Mucosa of rectum (tissue), 2 donors: ENCODE data around the gene EIPR1.

Experiments used
- H3K27ac ChIP-seq, 2 donors: one replicate each; pipeline ENCODE4 v1.7.0; 2013; ENCODE audit warnings: inconsistent platforms in 2 of 2, low read depth in 2 of 2, low read length in 2 of 2
- H3K27me3 ChIP-seq, 2 donors: one replicate each; pipeline ENCODE4 v1.7.0; 2013; ENCODE audit warnings: low read length in 2 of 2; ENCODE audit not compliant: control insufficient read depth in 2 of 2, insufficient read depth in 2 of 2
- H3K36me3 ChIP-seq, 2 donors: one replicate each; pipeline ENCODE4 v1.7.0; 2013; ENCODE audit warnings: low read length in 2 of 2; ENCODE audit not compliant: control insufficient read depth in 2 of 2, insufficient read depth in 2 of 2
- H3K4me1 ChIP-seq, 2 donors: one replicate each; pipeline ENCODE4 v1.7.0; 2013; ENCODE audit warnings: low read length in 2 of 2, mild to moderate bottlenecking in 1 of 2; ENCODE audit not compliant: control insufficient read depth in 2 of 2, insufficient read depth in 2 of 2
- H3K4me3 ChIP-seq, 2 donors: one replicate each; pipeline ENCODE4 v1.7.0; 2013; ENCODE audit warnings: low read length in 2 of 2
- H3K9ac ChIP-seq, 2 donors: one replicate each; pipeline ENCODE4 v1.7.0; 2013; ENCODE audit warnings: low read length in 2 of 2, low read depth in 1 of 2, mild to moderate bottlenecking in 1 of 2
- H3K9me3 ChIP-seq, 2 donors: one replicate each; pipeline ENCODE4 v1.7.0; 2013; ENCODE audit warnings: low read length in 2 of 2; ENCODE audit not compliant: control insufficient read depth in 2 of 2
- donor health status: healthy.
- donor health status: Normal muscosa, but diverticular disease.

EIPR1 gene

GRCh38 chr2:3299130-3299529 is 78.5 kb downstream of the EIPR1 start:
- Histone ChIP-seq H3K4me3 (no peak overlapping the region), H3K9ac (no peak overlapping the region), H3K27me3 (no peaks in the 10 kb centered on the region), H3K36me3 (no peaks in the 10 kb centered on the region), H3K27ac (no peak overlapping the region), H3K9me3 (no peaks in the 10 kb centered on the region), H3K4me1 (peaks cover 3% of the 10 kb centered on the region in 2 donors)

GRCh38 chr2:3298191-3298590 is 79.4 kb downstream of the EIPR1 start:
- Histone ChIP-seq H3K36me3 (no peaks in the 10 kb centered on the region), H3K9me3 (no peaks in the 10 kb centered on the region), H3K4me3 (no peak overlapping the region), H3K27ac (no peak overlapping the region), H3K9ac (no peak overlapping the region), H3K4me1 (peaks cover under 1% of the 10 kb centered on the region in 2 donors), H3K27me3 (no peaks in the 10 kb centered on the region)

GRCh38 chr2:3297523-3297922 is 80.1 kb downstream of the EIPR1 start:
- H3K4me1 ChIP-seq: no peaks in the 10 kb centered on the region
- H3K9me3 ChIP-seq: no peaks in the 10 kb centered on the region
- no peak overlapping the region for H3K4me3 ChIP-seq
- H3K36me3 ChIP-seq: no peaks in the 10 kb centered on the region
- no peak overlapping the region for H3K9ac ChIP-seq
- H3K27me3 ChIP-seq: no peaks in the 10 kb centered on the region
- no peak overlapping the region for H3K27ac ChIP-seq

GRCh38 chr2:3296182-3296972 is 81.2 kb downstream of the EIPR1 start:
- Histone ChIP-seq H3K27ac (no peak overlapping the region), H3K9me3 (no peaks in the 10 kb centered on the region), H3K9ac (no peak overlapping the region), H3K4me3 (no peak overlapping the region), H3K4me1 (no peaks in the 10 kb centered on the region), H3K27me3 (no peaks in the 10 kb centered on the region), H3K36me3 (no peaks in the 10 kb centered on the region)

DNA sequence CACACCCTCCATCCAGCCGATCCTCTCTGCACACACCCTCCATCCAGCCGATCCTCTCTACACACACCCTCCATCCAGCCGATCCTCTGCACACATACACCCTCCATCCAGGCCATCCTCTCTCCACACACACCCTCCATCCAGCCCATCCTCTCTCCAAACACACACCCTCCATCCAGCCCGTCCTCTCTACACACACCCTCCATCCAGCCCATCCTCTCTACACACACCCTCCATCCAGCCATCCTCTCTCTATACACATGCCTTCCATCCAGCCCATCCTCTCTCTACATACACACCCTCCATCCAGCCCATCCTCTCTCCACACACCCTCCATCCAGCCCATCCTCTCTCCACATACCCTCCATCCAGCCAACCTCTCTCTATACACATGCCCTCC is 83.1 kb downstream of the EIPR1 start:
- Histone ChIP-seq H3K9ac (no peak overlapping the region), H3K4me1 (no peaks in the 10 kb centered on the region), H3K27me3 (no peaks in the 10 kb centered on the region), H3K4me3 (no peak overlapping the region), H3K9me3 (no peaks in the 10 kb centered on the region), H3K36me3 (no peaks in the 10 kb centered on the region), H3K27ac (no peak overlapping the region)

DNA sequence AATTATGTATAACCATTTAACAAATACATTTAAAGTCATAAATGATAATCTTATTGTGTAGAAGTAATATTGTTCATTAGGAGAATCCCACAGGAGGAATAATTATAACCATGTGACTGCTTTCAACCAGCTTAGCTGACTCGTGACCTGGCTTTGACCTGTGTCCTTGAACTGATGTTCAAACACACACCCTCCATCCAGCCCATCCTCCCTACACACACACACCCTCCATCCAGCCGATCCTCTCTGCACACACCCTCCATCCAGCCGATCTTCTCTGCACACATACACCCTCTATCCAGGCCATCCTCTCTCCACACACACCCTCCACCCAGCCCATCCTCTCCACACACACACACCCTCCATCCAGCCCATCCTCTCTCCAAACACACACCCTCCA is 83.5 kb downstream of the EIPR1 start:
- Histone ChIP-seq H3K9ac (no peak overlapping the region), H3K4me3 (no peak overlapping the region), H3K4me1 (no peaks in the 10 kb centered on the region), H3K36me3 (no peaks in the 10 kb centered on the region), H3K27ac (no peak overlapping the region), H3K27me3 (no peaks in the 10 kb centered on the region), H3K9me3 (no peaks in the 10 kb centered on the region)

DNA sequence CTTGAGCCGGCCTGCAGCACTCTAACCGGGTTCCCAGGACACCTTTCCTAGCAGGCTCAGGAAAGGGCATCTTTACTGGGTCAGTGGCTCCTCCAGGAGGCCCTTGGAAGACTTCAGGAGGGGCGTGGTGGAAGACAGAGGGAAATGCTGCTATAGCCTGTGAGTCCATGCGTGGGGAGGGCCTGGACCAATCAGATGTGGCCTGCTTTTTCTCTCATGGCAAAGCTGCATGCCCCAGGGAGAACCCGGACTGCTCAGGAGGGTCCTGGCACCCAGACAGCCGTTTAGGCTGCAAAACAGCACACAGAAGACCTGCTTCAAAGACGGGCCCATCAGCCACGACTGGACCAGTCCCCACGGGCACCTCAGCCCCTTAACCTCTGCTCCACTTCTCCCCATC is 84.4 kb downstream of the EIPR1 start:
- H3K4me3 ChIP-seq: no peak overlapping the region
- no peaks in the 10 kb centered on the region for H3K4me1 ChIP-seq
- no peaks in the 10 kb centered on the region for H3K9me3 ChIP-seq
- no peak overlapping the region for H3K27ac ChIP-seq
- H3K36me3 ChIP-seq: no peaks in the 10 kb centered on the region
- no peak overlapping the region for H3K9ac ChIP-seq
- H3K27me3 ChIP-seq: no peaks in the 10 kb centered on the region

DNA sequence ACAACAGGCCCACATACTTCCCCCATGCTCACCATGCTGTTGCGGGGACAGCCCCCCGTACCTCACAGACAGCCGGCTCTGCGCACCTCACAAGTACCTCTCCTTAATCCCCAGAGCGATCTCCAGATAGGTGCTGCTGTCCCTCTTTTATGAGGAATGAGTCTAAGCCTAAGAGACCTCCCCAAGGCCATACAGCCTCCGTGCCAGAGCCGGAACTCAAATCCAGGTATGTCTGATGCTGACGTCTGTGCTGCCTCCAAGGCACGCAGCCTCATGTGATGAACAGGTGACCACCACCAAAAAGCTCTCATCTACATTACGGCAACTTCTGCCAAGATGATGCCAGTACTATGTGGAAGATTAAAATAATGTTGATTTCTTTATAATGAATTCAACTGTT is 85.2 kb downstream of the EIPR1 start:
- Histone ChIP-seq H3K9me3 (no peaks in the 10 kb centered on the region), H3K36me3 (no peaks in the 10 kb centered on the region), H3K4me3 (no peak overlapping the region), H3K27ac (no peak overlapping the region), H3K9ac (no peak overlapping the region), H3K27me3 (no peaks in the 10 kb centered on the region), H3K4me1 (no peaks in the 10 kb centered on the region)

- Histone ChIP-seq H3K9ac (no peak overlapping the region), H3K4me1 (no peaks in the 10 kb centered on the region), H3K27me3 (no peaks in the 10 kb centered on the region), H3K4me3 (no peak overlapping the region), H3K36me3 (no peaks in the 10 kb centered on the region), H3K9me3 (no peaks in the 10 kb centered on the region), H3K27ac (no peak overlapping the region)
Observed at GRCh38 chr2:3291750-3292149, 85.9 kb downstream of the EIPR1 start.

DNA sequence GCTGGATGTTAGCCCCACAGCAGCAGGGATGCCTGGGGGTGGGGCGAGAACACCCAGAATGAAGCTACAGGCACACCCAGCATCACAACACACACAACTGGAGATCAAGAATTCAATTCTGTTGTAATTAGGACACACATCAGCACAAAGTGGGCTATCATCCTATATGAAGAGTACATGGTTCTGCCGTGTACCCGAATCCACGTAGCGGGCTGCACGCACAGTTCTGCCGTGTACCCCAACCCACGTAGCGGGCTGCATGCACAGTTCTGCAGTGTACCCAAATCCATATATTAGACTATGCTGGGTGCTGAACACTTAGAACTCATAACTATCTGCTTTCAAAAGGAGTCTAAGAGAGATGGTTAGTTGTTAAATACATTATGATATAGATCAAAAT is 86.5 kb downstream of the EIPR1 start:
- Histone ChIP-seq H3K36me3 (no peaks in the 10 kb centered on the region), H3K9ac (no peak overlapping the region), H3K4me1 (no peaks in the 10 kb centered on the region), H3K27me3 (no peaks in the 10 kb centered on the region), H3K4me3 (no peak overlapping the region), H3K9me3 (no peaks in the 10 kb centered on the region), H3K27ac (no peak overlapping the region)
